Measurements from ENCODE around the gene TOMM22.
A peak's percentile ranks its signal among the peaks of the same experiment; 100 is the strongest.
"Not testable (repeated sequence)": the region's sequence is repeated elsewhere in the genome, so short reads cannot be mapped to it uniquely, and the experiment has no call there.

Gene TOMM22

GRCh38 chr22:38681582-38682335 lies at the start of gene TOMM22:
Gene TOMM22 (plus strand): TSS chr22:38681957. CDS start chr22:38681979, 22 bp downstream.
- peak; percentile 93 for DNase-seq

- no peak for DNase-seq
These were observed 49.2 kb upstream of the TOMM22 start for GRCh38 chr22:38632528-38632927.

DNA sequence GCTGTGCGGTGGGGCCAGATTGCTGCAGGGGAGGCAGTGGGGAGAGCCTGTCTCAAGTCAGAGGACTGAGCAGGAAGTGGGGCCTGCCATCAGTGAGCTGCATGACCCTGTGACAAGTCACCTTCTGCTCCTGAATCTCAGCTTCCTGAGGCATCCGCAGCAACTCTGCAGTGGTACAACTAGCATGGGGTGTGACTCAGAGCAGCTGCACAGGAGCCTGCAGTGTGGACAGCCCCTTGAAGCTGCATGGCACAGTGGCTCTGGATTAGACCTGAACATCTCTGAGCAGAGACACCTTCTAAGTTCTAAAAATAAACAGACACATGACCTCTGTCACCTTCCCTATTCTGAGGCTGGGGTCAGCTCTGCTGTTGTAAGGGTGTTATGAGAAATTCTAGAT lies 43.5 kb upstream of the TOMM22 start:
- peak; percentile 21 for DNase-seq

DNA sequence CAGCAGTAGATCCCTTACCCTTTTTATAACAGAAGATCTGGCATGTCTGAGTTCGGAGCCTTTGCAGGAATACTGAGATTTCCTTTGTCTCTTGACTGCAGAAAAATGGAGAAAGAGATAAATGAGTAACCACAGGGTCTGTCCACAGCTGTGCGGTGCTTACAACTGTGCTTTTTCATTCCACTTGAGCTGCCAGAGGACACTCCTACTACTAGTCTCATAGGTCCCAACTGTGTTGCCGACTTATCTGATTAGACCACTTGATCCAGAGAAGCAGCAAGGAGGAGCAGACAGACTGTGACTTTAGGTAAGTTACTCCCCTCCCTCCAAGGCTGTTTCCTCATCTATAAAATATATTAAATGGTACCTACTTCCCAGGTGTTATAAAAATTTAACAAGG lies 43.0 kb upstream of the TOMM22 start:
- no peak for DNase-seq

GRCh38 chr22:38641476-38642040 lies 40.2 kb upstream of the TOMM22 start:
- DNase-seq: no peak

DNA sequence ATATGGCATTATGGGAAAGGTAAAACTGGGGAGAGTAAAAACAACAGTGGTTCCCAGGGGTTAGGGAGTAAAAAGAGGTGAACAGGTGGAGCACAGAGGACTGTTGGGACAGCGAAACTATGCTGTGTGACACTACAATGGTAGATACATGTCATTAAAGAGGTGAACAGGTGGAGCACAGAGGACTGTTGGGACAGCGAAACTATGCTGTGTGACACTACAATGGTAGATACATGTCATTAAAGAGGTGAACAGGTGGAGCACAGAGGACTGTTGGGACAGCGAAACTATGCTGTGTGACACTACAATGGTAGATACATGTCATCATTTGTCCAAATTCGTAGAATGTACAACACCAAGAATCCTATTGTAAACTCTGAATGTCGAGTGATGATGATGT lies 37.5 kb upstream of the TOMM22 start:
- not testable (repeated sequence) for DNase-seq

DNA sequence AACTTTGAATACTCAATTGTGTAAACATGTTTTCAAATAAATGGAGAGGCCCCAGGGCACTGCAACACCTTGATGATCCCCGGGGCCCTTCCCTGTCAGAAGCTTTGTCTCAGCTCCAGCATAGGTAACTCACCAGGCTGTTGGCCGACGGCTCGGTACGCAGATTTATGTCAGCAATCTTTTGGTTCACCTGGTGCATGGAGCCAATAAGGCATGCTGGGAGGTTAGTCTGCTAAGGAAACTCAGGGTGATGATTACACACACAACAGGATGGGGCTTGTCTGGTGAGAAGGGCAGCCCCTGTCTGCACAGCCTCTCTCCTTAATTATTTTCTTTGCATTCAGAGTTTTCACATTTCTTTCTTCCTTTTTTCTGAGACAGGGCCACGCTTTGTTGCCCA lies 36.3 kb upstream of the TOMM22 start:
- DNase-seq: no peak

- peak; percentile 75 for DNase-seq
These were observed 31.8 kb upstream of the TOMM22 start for GRCh38 chr22:38649841-38650522.

GRCh38 chr22:38652859-38653258 lies 28.9 kb upstream of the TOMM22 start:
- DNase-seq: peak; percentile 67

DNA sequence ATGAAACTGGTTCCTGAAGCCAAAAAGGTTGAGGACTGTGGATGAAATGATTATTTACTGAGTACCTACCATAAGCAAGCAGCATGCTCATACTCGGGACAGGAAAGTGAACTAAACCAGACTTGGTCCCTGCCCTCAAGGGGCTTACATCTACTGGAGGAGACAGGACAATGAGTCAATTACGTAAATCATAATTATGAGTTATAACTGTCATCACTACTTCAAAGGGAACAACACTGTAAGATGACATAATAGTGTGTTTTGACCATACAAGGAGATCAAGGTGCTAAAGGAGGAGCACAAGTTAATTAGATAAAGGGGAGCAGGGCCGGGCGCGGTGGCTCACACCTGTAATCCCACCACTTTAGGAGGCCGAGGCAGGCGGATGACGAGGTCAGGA lies 28.0 kb upstream of the TOMM22 start:
- DNase-seq: no peak

- peak; percentile 80 for DNase-seq
These were observed 26.1 kb upstream of the TOMM22 start for GRCh38 chr22:38655519-38656255.

GRCh38 chr22:38656256-38657044 lies 25.3 kb upstream of the TOMM22 start, which contains the start of the genes CBY1 and FAM227A:
Gene CBY1 (plus strand): TSS chr22:38656638. CDS start chr22:38668055, 11,417 bp downstream.
Gene FAM227A (minus strand): TSS chr22:38656392. CDS start chr22:38650168, 6,224 bp downstream.
- peak; percentile 96 for DNase-seq

DNA sequence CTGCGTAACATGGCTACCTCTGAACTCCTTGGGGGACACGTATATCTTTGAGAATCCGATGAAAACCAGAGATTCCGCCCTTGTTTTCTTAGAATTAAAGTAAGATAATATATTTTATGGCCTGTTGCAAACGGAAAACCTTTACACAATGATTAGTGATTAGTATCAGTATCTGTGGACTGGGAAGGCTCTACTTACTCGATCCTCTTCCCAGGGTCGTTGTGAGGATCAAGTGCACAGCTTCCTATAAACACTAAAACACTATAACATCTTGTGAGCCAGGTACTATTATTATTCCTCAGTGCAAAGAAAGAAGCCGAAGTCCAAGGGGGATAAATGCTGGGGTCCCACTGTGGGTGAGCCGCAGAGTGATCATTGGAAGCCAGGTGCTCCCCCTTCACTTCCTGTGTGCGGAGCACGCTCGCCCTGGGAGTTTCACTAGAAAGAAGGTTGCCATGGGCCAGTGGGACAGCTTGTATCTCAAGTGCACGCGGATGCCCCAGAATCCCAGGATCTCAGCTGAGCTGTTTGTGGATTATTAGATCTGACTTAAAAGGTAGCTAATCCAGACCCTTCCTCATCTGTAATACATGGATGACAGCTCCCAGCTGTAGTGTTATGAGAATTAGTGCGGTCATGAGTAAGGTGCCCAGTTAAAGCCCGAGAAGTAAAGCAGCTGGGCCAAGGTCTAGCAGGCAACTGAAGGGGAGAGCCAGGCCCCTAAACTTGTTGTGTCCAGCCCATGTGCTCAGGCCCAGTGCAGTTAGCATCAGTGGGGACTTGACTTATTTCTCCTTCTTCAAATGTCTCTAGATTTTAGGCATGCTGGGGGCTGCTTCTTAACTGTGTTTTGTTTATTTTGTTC lies 24.5 kb upstream of the TOMM22 start:
- DNase-seq: peak; percentile 83

- DNase-seq: no peak
These were observed 6.9 kb upstream of the TOMM22 start for GRCh38 chr22:38674888-38675287.

DNA sequence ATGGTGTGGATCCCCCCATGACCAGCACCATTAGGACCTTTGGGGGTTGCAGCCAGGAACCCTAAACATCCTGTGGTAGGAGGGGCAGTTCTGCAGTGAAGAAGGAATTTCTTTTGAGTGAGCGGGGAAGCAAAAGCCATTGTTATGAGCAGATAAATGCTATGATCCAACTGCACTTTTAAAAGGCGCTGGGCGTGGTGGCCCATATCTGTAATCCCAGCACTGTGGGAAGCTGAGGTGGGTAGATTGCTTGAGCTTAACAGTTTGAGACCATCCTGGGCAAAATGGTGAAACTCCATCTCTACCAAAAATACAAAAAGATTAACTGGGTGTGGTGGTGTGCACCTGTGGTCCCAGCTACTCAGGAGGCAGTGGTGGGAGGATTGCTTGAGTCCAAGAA lies 5.9 kb upstream of the TOMM22 start:
- DNase-seq: no peak

- DNase-seq: no peak
These were observed 3.1 kb downstream of the TOMM22 start for GRCh38 chr22:38684895-38685294.

DNA sequence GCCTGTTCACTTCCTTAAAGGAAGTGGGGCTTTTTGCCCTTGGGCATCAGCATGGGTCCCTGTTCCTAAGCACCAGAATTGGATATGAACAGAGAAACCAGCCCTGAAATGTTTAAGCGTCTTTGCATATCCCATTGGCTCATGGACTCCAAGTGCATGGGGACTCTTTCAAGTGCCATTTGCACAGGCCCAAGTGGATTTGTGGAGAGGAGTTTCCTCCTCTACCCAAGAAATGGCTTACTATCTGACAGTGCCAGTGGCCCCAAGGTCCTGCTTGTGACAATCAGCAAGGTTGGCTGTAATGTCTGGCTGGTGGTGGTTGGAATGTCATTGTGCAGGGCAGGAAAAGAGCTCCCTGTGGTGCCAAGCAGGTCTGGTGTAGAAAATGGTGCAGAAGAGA lies 4.0 kb downstream of the TOMM22 start:
- DNase-seq: no peak

DNA sequence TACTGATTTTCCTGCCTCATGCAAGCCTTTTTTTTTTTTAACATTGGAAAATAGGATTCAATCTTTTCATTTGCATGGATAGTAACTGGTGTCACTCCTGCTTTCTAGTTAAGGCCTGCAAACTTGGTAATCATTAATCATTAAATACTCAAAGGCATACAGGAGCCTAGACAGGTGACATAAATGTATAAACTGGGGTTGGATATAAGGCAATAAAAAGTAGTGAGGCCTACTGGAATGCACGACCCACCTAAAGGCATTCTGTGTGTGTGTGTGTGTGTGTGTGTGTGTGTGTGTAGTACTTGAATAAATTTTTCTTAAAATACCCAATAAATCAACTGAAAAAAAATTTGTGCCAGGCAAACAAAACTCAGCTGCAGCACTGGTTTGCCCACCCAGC lies 7.9 kb downstream of the TOMM22 start:
- DNase-seq: no peak

- no peak for DNase-seq
These were observed 12.3 kb downstream of the TOMM22 start for GRCh38 chr22:38694049-38694448.

- DNase-seq: no peak
These were observed 13.2 kb downstream of the TOMM22 start for GRCh38 chr22:38694940-38695339.

All from DMS53 (cell line).